ENCODE measurements around the gene TMEM130. TPM values are rescaled to one million over a fixed set of nuclear protein-coding genes. Genes with fewer than 3 reads are reported as not detected.

Gene TMEM130
- polyA plus RNA-seq, 3 donors: 0.05 TPM; not detected in 2

DNA sequence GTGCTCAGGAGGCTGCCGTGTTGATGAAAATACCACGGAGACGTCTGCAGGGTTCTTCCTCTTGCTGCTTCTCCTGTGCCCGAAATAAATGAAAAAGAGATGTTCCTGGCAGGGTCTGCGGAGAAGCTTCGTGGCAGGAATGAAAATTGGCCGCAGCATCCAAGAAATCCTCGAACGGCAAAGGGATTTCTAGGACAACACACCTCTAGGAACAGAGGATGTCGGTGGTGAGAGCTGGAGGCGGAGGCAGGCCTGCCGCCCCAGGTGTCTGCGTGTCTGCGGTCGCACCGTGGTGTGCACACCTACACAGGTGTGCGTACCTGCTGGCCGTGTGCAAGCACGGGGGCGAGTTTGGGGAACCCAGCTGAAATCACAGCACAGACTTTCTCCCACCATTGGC lies 43.4 kb downstream of the TMEM130 start:
- Mint-ChIP-seq H3K9me3 (peaks cover 0 to 2% (median 0%) of the 10 kb centered on the region in 7 donors), H3K27me3 (ENCODE audit: low read depth in 3 of 3) (peaks cover 1 to 15% (median 9%) of the 10 kb centered on the region in 3 donors), H3K4me1 (no peaks in the 10 kb centered on the region), H3K27ac (no peak overlapping the region), H3K4me3 (no peak overlapping the region), H3K36me3 (no peaks in the 10 kb centered on the region)
- Histone ChIP-seq H3K27ac (ENCODE audit: low read depth in 1 of 2, low read length in 2 of 2) (no peak overlapping the region), H3K79me2 (ENCODE audit: insufficient read depth, low read length) (no peaks in the 10 kb centered on the region), H3K27me3 (ENCODE audit: control insufficient read depth in 2 of 2, insufficient read depth in 2 of 2, low read length in 2 of 2) (no peaks in the 10 kb centered on the region), H4K20me1 (ENCODE audit: insufficient read depth, low read length) (no peaks in the 10 kb centered on the region), H3K4me2 (replicated peaks; ENCODE audit: extremely low read depth, low read length, poor library complexity, severe bottlenecking) (no peak overlapping the region), H3K4me1 (ENCODE audit: control insufficient read depth in 1 of 2, insufficient read depth in 2 of 2, low read length in 2 of 2) (no peaks in the 10 kb centered on the region), H3K36me3 (replicated peaks in 1 of 2; ENCODE audit: control insufficient read depth in 1 of 2, insufficient read depth in 2 of 2, low read length in 2 of 2) (no peaks in the 10 kb centered on the region), H3K9me3 (replicated peaks in 1 of 2; ENCODE audit: control insufficient read depth in 1 of 2, insufficient read depth in 1 of 2, low read length in 2 of 2) (no peaks in the 10 kb centered on the region), H3K4me3 (replicated peaks in 1 of 3; ENCODE audit: low read depth in 2 of 3, low read length in 3 of 3) (no peak overlapping the region), H3K9ac (ENCODE audit: insufficient read depth, low read length, poor library complexity, severe bottlenecking) (no peak overlapping the region), H2AFZ (ENCODE audit: insufficient read depth, low read depth, low read length, poor library complexity, severe bottlenecking) (no peak overlapping the region)
- DNase-seq: no peak
- 60% methylated on average over 18 of the region's 20 CpGs for WGBS (ENCODE audit: insufficient coverage)
- intact Hi-C loops (cut with micrococcal nuclease): no loop called here
- TF ChIP-seq, protein P1, sequence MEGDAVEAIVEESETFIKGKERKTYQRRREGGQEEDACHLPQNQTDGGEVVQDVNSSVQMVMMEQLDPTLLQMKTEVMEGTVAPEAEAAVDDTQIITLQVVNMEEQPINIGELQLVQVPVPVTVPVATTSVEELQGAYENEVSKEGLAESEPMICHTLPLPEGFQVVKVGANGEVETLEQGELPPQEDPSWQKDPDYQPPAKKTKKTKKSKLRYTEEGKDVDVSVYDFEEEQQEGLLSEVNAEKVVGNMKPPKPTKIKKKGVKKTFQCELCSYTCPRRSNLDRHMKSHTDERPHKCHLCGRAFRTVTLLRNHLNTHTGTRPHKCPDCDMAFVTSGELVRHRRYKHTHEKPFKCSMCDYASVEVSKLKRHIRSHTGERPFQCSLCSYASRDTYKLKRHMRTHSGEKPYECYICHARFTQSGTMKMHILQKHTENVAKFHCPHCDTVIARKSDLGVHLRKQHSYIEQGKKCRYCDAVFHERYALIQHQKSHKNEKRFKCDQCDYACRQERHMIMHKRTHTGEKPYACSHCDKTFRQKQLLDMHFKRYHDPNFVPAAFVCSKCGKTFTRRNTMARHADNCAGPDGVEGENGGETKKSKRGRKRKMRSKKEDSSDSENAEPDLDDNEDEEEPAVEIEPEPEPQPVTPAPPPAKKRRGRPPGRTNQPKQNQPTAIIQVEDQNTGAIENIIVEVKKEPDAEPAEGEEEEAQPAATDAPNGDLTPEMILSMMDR (IDR thresholded peaks at IDR 0.05): no peak

DNA sequence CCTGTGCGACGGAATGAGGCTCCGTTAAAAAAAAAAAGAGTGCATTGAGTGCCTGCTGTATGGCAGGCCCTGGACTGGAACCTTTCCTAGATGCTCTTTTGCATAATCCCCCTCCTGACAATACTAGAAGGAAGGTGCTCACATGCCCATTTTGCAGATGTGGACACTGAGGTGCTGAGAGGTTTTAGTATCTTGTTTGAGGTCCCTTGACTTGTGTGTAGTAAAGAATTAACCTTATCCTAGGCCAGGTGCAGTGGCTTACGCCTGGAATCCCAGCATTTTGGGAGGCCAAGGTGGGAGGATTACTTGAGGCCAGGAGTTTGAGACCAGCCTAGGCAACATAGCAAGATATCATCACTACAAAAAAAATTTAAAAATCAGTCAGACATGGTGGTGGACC lies 46.6 kb downstream of the TMEM130 start:
- no peak overlapping the region for H3K4me2 ChIP-seq (replicated peaks; ENCODE audit: extremely low read depth, low read length, poor library complexity, severe bottlenecking)
- WGBS (ENCODE audit: insufficient coverage): 100% methylated on average over 3 of the region's 4 CpGs
- no peaks in the 10 kb centered on the region for H3K9me3 ChIP-seq (replicated peaks in 1 of 2; ENCODE audit: control insufficient read depth in 1 of 2, insufficient read depth in 1 of 2, low read length in 2 of 2)
- H3K36me3 ChIP-seq (replicated peaks in 1 of 2; ENCODE audit: control insufficient read depth in 1 of 2, insufficient read depth in 2 of 2, low read length in 2 of 2): no peaks in the 10 kb centered on the region
- H2AFZ ChIP-seq (ENCODE audit: insufficient read depth, low read depth, low read length, poor library complexity, severe bottlenecking): no peak overlapping the region
- Mint-ChIP-seq H3K27me3 (ENCODE audit: low read depth in 3 of 3) (peaks cover 3 to 16% (median 5%) of the 10 kb centered on the region in 3 donors), H3K9me3 (peaks cover 0 to 2% (median 0%) of the 10 kb centered on the region in 7 donors), H3K4me3 (no peak overlapping the region), H3K36me3 (no peaks in the 10 kb centered on the region), H3K4me1 (no peaks in the 10 kb centered on the region), H3K27ac (no peak overlapping the region)
- no peaks in the 10 kb centered on the region for H3K4me1 ChIP-seq (ENCODE audit: control insufficient read depth in 1 of 2, insufficient read depth in 2 of 2, low read length in 2 of 2)
- no peaks in the 10 kb centered on the region for H3K27me3 ChIP-seq (ENCODE audit: control insufficient read depth in 2 of 2, insufficient read depth in 2 of 2, low read length in 2 of 2)
- intact Hi-C loops (cut with micrococcal nuclease): no loop called here
- no peak overlapping the region for H3K9ac ChIP-seq (ENCODE audit: insufficient read depth, low read length, poor library complexity, severe bottlenecking)
- H3K27ac ChIP-seq (ENCODE audit: low read depth in 1 of 2, low read length in 2 of 2): no peak overlapping the region
- H4K20me1 ChIP-seq (ENCODE audit: insufficient read depth, low read length): no peaks in the 10 kb centered on the region
- DNase-seq: no peak
- no peaks in the 10 kb centered on the region for H3K79me2 ChIP-seq (ENCODE audit: insufficient read depth, low read length)
- TF ChIP-seq, protein P1 (IDR thresholded peaks at IDR 0.05): no peak
- no peak overlapping the region for H3K4me3 ChIP-seq (replicated peaks in 1 of 3; ENCODE audit: low read depth in 2 of 3, low read length in 3 of 3)
